Heart left ventricle (tissue), 16 donors: ENCODE data around the gene LRP1B. TPM values are rescaled to one million over a fixed set of nuclear protein-coding genes. Genes with fewer than 3 reads are reported as not detected.

Experiments used
- ATAC-seq, 4 donors: fragments of 200-7000 bp; cut with Tn5 transposase; one replicate each; pipeline ENCODE4 v1.9.1; 2020 to 2022; ENCODE audit warnings: moderate library complexity in 4 of 4, mild to moderate bottlenecking in 3 of 4, moderate number of reproducible peaks in 1 of 4
- DNase-seq, 5 donors: peaks; one replicate each; pipeline ENCODE4 v3.0.0-alpha.2; 2020
- H3K27ac ChIP-seq, 12 donors: fragments of 200-600 bp; sonication (generic) in 4 of 12; one replicate each; pipeline versions ENCODE4 v1.5.0 to v1.8.0; 2016 to 2022; ENCODE audit warnings: mild to moderate bottlenecking in 2 of 12
- H3K27me3 ChIP-seq, 9 donors: fragments of 200-600 bp; sonication (generic) in 2 of 9; one replicate each; pipeline versions ENCODE4 v1.5.1 to v1.8.0; 2016 to 2022; ENCODE audit warnings: mild to moderate bottlenecking in 3 of 9
- H3K36me3 ChIP-seq, 9 donors: fragments of 200-600 bp; sonication (generic) in 2 of 9; one replicate each; pipeline versions ENCODE4 v1.5.0 to v1.8.0; 2018 to 2022; ENCODE audit warnings: mild to moderate bottlenecking in 2 of 9
- H3K4me1 ChIP-seq, 12 donors: fragments of 200-600 bp; sonication (generic) in 4 of 12; one replicate each; pipeline versions ENCODE4 v1.5.0 to v1.8.0; 2016 to 2022; ENCODE audit warnings: mild to moderate bottlenecking in 3 of 12
- H3K4me3 ChIP-seq, 12 donors: fragments of 200-600 bp; sonication (generic) in 4 of 12; one replicate each; pipeline versions ENCODE4 v1.5.0 to v1.8.0; 2017 to 2022; ENCODE audit warnings: mild to moderate bottlenecking in 9 of 12, moderate library complexity in 4 of 12
- H3K9me3 ChIP-seq, 12 donors: fragments of 200-600 bp; sonication (generic) in 4 of 12; one replicate each; pipeline versions ENCODE4 v1.5.0 to v1.8.0; 2016 to 2022; ENCODE audit warnings: mild to moderate bottlenecking in 1 of 12
- POLR2A ChIP-seq, 2 donors: fragments of 450-650 bp; IDR thresholded peaks; one replicate each; pipeline ENCODE4 v1.6.1; 2017; ENCODE audit warnings: antibody characterized with exemption in 2 of 2, mild to moderate bottlenecking in 2 of 2, moderate library complexity in 2 of 2
- WGBS, 4 donors: extraction: QIAGEN DNeasy Blood & Tissue Kit in 2 of 4; methylation state at CpG; one replicate each; pipeline versions ENCODE4 v1.1.5 to v1.1.7; 2013 to 2018; 5-methylcytosine and 5-hydroxymethylcytosine counted together
- intact Hi-C, 10 donors: fragments of 100-400 bp; cut with DNase I; formaldehyde crosslinking; loops; one replicate each; pipeline versions ENCODE4 v1.11.1 to v1.14.2; 2022
- polyA plus RNA-seq, 2 donors: library from polyadenylated mRNA; stranded (reverse); fragments of 200-250 nt; gene quantifications; one replicate each; pipeline ENCODE4 v1.2.3, GENCODE V29; 2013
- total RNA-seq, 9 donors: library from RNA; depleted of rRNA in 2 of 9; stranded (reverse); fragments of >200 nt in 2 of 9; fragmentation: NEBNext Ultra II Directional in 3 of 9; extraction: Animal tissue kit (Norgen Biotek cat#: 25700) in 3 of 9; gene quantifications; one replicate each; pipeline versions ENCODE4 v1.1.0 to v1.2.4, GENCODE V29; 2016 to 2023
- TF ChIP-seq, protein P1 (sequence below), 12 donors: fragments of 200-600 bp; sonication (generic) in 4 of 12; IDR thresholded peaks; one replicate each; pipeline versions ENCODE4 v1.5.0 to v1.8.0; 2018 to 2022; ENCODE audit warnings: antibody characterized with exemption in 12 of 12, mild to moderate bottlenecking in 5 of 12
- donor health status: ischemic (EF 13 %, LVEDD 7.1; RV severe dilation, severe dysfunction).
- donor health status: healthy with polysubstance abuse.
- donor health status: DM: no; HTN: yes; CAD: no.
- donor health status: DM: no; HTN: no; CAD: no.
- donor health status: ischemic (EF 25% LVEDD 6.9; RV normal size, moderate dysfunction).
- donor health status: ischemic (EF 25% LVEDD 5.7; RV mildly dilated, moderate dysfunction).
- donor health status: healthy.
- donor health status: DM: yes; HTN: yes; CAD: no.
- donor health status: ischemic (EF 35%, LVEDD 5.7; RV mildly dilated, moderate dysfunction).
- donor health status: nonischemic (EF 11% LVEDD 7.7; RV severe dilation, severe dysfunction).
- donor health status: DM: yes; HTN: yes; CAD: no.
- donor health status: PGD.
- donor health status: ischemic (EF 29% LVEDD 5.4; RV normal size, mild dysfunction).
- donor health status: nonischemic (EF 23%, LVEDD 6.1; RV moderate dilation, normal function).

LRP1B gene
- total and polyA plus RNA-seq, 11 donors = 0.01 to 0.19 (median 0.11) TPM; not detected in 2

- intact Hi-C loops = no loop called here
- TF ChIP-seq POLR2A (IDR thresholded peaks at IDR 0.05) = no peak
- TF ChIP-seq, protein P1, sequence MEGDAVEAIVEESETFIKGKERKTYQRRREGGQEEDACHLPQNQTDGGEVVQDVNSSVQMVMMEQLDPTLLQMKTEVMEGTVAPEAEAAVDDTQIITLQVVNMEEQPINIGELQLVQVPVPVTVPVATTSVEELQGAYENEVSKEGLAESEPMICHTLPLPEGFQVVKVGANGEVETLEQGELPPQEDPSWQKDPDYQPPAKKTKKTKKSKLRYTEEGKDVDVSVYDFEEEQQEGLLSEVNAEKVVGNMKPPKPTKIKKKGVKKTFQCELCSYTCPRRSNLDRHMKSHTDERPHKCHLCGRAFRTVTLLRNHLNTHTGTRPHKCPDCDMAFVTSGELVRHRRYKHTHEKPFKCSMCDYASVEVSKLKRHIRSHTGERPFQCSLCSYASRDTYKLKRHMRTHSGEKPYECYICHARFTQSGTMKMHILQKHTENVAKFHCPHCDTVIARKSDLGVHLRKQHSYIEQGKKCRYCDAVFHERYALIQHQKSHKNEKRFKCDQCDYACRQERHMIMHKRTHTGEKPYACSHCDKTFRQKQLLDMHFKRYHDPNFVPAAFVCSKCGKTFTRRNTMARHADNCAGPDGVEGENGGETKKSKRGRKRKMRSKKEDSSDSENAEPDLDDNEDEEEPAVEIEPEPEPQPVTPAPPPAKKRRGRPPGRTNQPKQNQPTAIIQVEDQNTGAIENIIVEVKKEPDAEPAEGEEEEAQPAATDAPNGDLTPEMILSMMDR (IDR thresholded peaks at IDR 0.05) = no peak
- Histone ChIP-seq H3K27me3 (no peaks in the 10 kb centered on the region), H3K4me1 (no peaks in the 10 kb centered on the region), H3K27ac (no peak overlapping the region), H3K36me3 (no peaks in the 10 kb centered on the region), H3K4me3 (no peak overlapping the region), H3K9me3 (peaks cover 0 to 5% (median 0%) of the 10 kb centered on the region in 12 donors)
- ATAC-seq (no peak), DNase-seq (no peak)
- 82 to 90% (median 85%) methylated on average over 5 of the region's 5 CpGs for WGBS, 4 donors
These were observed 1429.1 kb downstream of the LRP1B start for GRCh38 chr2:140701726-140702125.

GRCh38 chr2:140698636-140699035 is 1432.2 kb downstream of the LRP1B start:
- H3K27ac ChIP-seq = no peak overlapping the region
- no peaks in the 10 kb centered on the region for H3K36me3 ChIP-seq
- ATAC-seq = no peak
- WGBS, 4 donors = 36 to 44% (median 41%) methylated on average over 2 of the region's 2 CpGs
- no peak for DNase-seq
- H3K4me3 ChIP-seq = no peak overlapping the region
- intact Hi-C loops = no loop called here
- H3K27me3 ChIP-seq = no peaks in the 10 kb centered on the region
- no peaks in the 10 kb centered on the region for H3K4me1 ChIP-seq
- peaks cover 0 to 5% (median 0%) of the 10 kb centered on the region in 12 donors for H3K9me3 ChIP-seq
- TF ChIP-seq, protein P1 (IDR thresholded peaks at IDR 0.05) = no peak
- TF ChIP-seq POLR2A (IDR thresholded peaks at IDR 0.05) = no peak

DNA sequence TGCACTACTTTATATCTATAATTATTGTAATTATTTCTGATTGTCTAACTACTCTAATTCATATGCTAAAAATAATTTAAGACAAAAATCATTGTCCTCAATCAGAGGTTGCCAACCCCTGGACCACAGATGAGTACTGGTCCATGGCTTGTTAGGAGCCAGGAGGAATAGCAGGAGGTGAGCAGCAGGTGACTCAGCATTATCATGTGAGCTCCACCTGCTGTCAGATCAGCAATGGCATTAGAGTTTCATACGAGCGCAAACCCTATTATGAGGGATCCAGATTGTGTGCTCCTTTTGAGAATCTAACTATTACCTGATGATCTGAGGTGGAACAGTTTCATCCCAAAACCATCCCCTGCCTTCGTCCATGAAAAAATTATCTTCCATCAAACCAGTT is 1434.4 kb downstream of the LRP1B start:
- WGBS, 4 donors = 75 to 87% (median 80%) methylated on average over 3 of the region's 3 CpGs
- H3K9me3 ChIP-seq = peaks cover 0 to 5% (median 0%) of the 10 kb centered on the region in 12 donors
- no peaks in the 10 kb centered on the region for H3K4me1 ChIP-seq
- no peaks in the 10 kb centered on the region for H3K36me3 ChIP-seq
- ATAC-seq (no peak), DNase-seq (no peak)
- intact Hi-C loops = no loop called here
- no peak overlapping the region for H3K4me3 ChIP-seq
- TF ChIP-seq, protein P1 (IDR thresholded peaks at IDR 0.05) = no peak
- TF ChIP-seq POLR2A (IDR thresholded peaks at IDR 0.05) = no peak
- no peaks in the 10 kb centered on the region for H3K27me3 ChIP-seq
- no peak overlapping the region for H3K27ac ChIP-seq

DNA sequence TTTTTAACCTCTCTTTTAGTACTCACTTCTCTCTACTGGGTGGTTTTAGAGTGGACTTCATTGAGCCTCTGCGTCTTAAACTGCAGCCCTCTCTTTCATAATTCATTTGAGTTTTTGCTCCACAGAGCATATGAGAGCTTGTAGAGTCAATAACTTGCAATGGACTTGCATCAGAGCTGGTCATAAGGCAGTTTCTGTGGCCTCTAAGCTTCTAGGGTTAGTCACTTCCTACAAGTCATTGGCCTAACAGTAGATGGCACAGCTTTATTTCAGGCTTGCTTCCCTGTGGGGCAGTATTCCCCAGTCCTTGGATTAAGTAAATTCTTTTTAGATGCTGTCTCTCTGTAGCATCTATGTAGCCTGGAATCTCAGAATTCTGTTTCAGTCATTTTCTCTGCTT is 1435.7 kb downstream of the LRP1B start:
- no peak overlapping the region for H3K27ac ChIP-seq
- TF ChIP-seq, protein P1 (IDR thresholded peaks at IDR 0.05) = no peak
- no peaks in the 10 kb centered on the region for H3K4me1 ChIP-seq
- ATAC-seq (no peak), DNase-seq (no peak)
- WGBS, 4 donors = 81 to 94% (median 90%) methylated on average over 1 of the region's 1 CpG
- intact Hi-C loops = no loop called here
- H3K36me3 ChIP-seq = no peaks in the 10 kb centered on the region
- H3K27me3 ChIP-seq = no peaks in the 10 kb centered on the region
- peaks cover 0 to 5% (median 0%) of the 10 kb centered on the region in 12 donors for H3K9me3 ChIP-seq
- H3K4me3 ChIP-seq = no peak overlapping the region
